Stimulated activated CD8-positive, alpha-beta memory T cell treated with anti-CD3 and anti-CD28 coated beads, Interleukin-7, amount 100 ng/mL, for 24 hours (primary cell): ENCODE measurements around the gene PRKCE.

Experiments
- DNase-seq: peaks from one replicate; pipeline ENCODE4 v3.0.0-alpha.2; 2020; ENCODE audit warnings: low read depth

PRKCE gene

GRCh38 chr2:46120792-46121555 lies 469.5 kb downstream of the PRKCE start:
- DNase-seq, result no peak

DNA sequence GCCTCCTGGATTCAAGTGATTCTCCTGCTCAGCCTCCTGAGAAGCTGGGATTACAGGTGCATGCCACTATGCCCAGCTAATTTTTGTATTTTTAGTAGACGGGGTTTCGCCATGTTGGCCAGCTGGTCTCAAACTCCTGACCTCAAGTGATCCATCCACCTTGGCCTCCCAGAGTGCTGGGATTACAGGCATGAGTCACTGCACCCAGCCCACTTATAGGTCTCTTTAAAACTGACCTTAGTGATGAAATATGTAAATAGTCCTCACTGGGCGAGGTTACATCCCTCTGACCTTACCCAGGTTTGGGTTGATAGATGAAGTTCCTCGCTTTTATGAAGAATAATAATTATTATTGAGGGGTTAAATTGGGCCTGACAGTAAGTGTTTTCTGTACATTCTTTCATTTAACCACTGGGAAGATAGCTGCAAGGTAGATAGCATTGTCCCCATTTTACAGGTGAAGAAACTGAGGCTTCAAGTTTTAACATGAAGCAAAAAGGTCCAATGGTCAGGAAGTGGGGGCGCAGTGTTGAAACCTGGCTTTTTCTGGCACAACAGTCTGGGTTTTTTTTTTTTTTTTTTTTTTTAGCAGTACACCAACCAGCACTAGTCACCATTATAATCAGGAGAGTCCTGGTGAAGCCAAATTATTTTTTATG lies 471.0 kb downstream of the PRKCE start:
- no peak for DNase-seq

DNA sequence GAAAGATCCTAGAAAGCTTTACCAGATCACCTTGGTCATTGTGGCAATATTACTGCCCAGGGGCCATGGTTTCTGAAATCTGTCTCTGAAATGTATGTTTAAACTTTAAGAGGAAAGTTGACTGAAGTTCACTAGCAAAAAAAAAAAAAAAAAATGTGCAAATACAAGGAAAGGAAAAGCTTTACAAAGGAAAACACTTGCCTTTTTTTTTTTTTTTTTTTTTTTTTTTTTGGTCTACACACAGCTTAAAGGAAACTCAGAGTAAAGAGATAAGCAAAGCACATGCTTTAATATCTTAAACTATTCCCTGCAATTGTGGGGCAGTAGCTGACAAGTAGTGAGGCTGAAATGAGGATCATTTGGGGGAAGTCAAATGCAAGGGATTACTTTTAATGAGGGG lies 471.5 kb downstream of the PRKCE start:
- DNase-seq, result no peak

GRCh38 chr2:46125798-46126197 lies 474.3 kb downstream of the PRKCE start:
- no peak for DNase-seq

DNA sequence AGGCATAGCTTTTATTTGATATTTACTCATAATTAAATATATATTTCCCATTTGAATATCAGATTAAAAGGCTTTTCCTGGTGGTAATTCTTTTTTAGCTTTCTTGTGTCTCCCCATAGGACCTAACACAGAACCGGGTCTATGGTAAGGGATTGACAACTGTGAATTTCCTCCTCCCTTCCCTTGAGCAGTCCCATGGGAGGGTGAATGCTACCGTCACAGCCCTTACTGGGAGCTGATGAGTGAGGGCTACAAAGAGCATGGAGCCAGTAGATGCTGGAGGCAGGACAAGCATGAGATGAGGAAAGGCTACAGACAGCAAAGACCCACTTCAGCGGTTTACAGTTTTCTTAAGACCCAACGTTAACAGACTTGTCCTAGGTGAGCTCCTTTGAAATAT lies 475.1 kb downstream of the PRKCE start:
- DNase-seq, result no peak

- DNase-seq, result no peak
Observed at GRCh38 chr2:46127176-46127575, 475.7 kb downstream of the PRKCE start.

GRCh38 chr2:46130511-46130910 lies 479.0 kb downstream of the PRKCE start:
- DNase-seq, result no peak

DNA sequence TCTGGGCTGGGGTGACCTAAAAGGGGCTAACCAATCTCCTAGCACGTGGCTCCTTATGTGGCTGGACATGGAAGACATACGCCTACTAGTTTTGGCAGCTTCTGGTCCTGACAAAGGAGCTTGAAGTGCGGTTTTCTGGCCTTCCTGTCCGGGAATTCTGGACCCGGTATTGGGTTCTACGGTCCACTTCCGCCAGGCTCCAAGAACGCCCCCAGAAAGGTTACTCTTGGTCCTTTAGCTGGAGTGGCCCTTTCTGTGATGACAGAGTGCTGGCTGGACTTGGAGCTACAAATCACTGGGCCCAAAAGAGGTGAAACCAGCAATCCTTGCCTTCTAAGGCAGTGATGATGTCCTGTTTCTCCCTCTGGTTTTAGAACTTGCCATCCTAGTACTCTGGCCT lies 481.5 kb downstream of the PRKCE start:
- DNase-seq, result no peak

GRCh38 chr2:46134531-46135227 lies 483.2 kb downstream of the PRKCE start:
- no peak for DNase-seq

DNA sequence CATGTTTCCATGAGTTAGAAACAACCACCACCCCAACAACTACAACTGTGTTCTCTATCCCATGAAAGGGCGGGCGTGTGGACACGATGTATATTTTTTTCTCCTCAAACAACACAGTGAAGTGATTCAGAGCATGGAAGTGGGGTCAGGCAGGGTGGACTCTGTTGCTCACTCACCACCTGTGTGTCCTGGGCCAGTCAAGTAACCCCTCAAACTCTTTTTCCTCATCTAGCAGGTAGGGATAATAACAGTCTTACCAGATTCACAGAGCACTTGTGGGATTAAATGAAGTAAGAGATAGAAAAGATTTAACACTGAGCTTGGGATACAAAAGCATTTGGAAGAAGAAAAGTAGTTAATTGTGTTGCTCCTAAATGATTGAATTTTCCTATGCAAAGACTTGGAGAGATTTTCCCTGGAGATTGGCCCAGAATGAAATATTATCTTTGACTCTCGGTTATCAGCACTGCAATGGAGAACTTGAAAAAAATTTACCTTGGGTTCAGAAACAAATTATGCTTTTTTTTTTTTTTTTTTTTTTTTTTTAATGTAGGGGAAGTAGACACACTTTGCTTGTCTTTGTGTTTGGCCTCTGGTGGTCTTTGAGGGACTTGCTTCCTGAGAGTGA lies 483.9 kb downstream of the PRKCE start:
- no peak for DNase-seq

- DNase-seq, result no peak
Observed at GRCh38 chr2:46135958-46136357, 484.5 kb downstream of the PRKCE start.

DNA sequence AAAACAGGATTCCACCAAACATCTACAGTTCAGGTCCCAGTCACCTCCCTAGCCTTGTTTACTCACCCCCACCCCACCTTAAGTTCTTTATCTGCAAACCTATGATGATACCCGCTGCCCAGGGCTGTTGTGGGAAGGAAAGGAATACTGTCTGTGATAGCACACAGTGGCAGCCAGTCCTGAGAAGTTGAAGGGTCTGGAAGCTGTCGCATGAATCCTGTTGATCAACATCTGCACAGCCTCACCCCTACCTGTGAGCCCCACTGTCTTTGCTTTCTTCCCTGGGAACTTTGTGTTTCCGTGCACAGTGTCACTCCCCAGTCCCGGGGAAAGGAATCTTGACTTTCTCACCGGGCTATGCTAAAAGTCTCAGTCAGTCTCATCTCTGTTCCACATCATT lies 485.0 kb downstream of the PRKCE start:
- DNase-seq, result no peak

GRCh38 chr2:46136953-46137352 lies 485.5 kb downstream of the PRKCE start:
- no peak for DNase-seq

- no peak for DNase-seq
Observed at GRCh38 chr2:46142546-46143428, 491.3 kb downstream of the PRKCE start.

DNA sequence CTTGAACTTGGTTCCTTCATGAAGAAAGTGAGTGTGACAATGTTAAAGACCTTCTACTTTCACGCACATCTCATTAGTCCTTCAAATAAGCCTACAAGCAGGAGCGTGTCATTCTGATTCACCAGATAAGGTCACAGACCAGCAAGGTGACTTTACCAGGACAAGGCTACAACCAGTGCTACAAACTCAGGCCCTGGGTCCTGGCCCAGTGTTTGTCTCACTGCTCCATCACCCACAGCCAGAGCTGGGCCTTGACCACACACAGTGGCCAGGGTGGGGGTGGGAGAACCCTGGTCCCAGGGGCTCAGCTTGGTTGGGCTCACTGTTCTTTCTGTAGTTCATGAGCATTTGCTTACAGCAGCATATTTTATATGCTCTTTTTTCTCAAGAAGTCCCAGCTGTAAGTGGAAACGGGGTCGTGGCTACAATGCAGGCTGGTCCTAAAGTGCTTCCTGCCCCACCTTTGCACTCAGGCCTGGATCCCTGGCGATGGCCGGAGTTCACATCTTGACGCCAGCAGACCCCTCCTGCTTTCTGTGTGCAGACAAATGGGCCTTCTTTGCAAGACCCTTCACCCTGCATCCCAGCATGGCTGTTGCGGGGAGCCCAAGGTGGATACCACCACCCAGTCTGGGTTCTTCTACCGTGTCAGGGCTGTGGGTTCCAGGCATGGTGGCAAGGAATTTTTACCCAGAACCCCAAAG lies 492.1 kb downstream of the PRKCE start:
- DNase-seq, result no peak

GRCh38 chr2:46144133-46144800 lies 492.8 kb downstream of the PRKCE start:
- no peak for DNase-seq

GRCh38 chr2:46145017-46145416 lies 493.5 kb downstream of the PRKCE start:
- DNase-seq, result no peak

- no peak for DNase-seq
Observed at GRCh38 chr2:46145840-46146239, 494.4 kb downstream of the PRKCE start.

DNA sequence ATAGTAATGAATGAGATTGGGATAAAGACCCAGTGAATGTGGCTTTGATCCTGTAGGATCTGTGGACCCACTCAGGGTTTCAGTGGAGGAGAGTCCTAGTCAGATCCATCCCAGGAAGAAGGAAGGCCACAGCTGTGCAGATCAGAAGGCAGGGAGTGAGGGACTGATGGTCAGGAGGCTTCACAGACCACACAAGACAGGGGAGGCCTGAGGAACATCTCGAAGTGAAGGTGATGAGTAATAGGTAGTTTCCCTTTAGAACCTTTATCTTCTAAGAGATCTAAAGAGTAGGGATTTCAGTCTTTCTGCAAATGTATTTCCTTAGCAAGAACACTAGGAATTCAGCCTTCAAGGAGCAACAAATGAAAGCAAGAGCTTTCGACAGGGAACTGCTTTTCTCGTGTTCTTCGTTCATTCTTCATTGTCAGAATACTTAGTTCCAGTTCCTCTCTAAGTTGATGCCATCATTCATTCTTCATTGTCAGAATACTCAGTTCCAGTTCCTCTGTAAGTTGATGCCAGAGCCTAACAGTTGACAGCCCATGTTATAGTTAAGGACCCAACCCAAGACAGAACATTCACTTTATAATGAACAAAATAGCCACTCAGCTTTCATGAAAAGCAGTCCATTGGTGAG lies 495.5 kb downstream of the PRKCE start:
- DNase-seq, result no peak
